ENCODE measurements around the gene RYR2. TPM values are rescaled to one million over a fixed set of nuclear protein-coding genes. Genes with fewer than 3 reads are reported as not detected.

Gene RYR2
- total and polyA plus RNA-seq, 2 experiments from 2014 or later, result 0.50 to 0.95 TPM

DNA sequence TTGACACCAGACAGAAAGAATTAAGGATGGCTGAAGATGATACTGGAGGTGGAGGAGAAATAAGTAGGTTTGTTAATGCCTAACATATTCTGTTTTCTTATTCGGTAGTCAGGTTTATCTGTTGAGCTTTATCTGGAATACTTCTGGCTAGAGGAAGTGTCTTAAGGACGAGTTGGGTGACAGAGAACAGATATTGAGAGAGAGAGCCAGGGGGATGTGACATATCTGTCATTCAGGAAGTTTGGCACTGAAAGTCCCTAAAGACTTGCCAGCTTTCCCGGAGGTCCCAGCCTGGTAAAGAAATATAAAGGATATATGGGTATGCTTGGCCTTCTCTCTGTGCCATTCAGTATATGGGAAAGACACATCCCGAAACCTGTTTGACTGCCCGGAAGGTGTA lies 568.2 kb downstream of the RYR2 start:
- H3K36me3 ChIP-seq (replicated peaks; ENCODE audit: insufficient read depth, low read depth), result no peaks in the 10 kb centered on the region
- H3K4me3 ChIP-seq, result no peak overlapping the region
- H3K27ac ChIP-seq, result no peak overlapping the region
- no peaks in the 10 kb centered on the region for H3K4me1 ChIP-seq (ENCODE audit: insufficient read depth)
- no peaks in the 10 kb centered on the region for H3K79me2 ChIP-seq
- H3K27me3 ChIP-seq, result no peaks in the 10 kb centered on the region
- H3K9me3 ChIP-seq (ENCODE audit: low read depth), result no peaks in the 10 kb centered on the region
- 80% methylated on average over 5 of the region's 5 CpGs for WGBS (ENCODE audit: low lambda C conversion rate, missing lambda C conversion rate)
- H3K4me2 ChIP-seq, result no peak overlapping the region
- no peaks in the 10 kb centered on the region for H3K9me2 ChIP-seq (replicated peaks; ENCODE audit: insufficient read depth)
- DNase-seq (ENCODE audit: low spot score), result no peak
- TF ChIP-seq EZH2phosphoT487 (IDR thresholded peaks at IDR 0.05; ENCODE audit: low read depth, severe bottlenecking, unreplicated experiment) (no peak), EZH2 (IDR thresholded peaks at IDR 0.05; ENCODE audit: borderline replicate concordance) (no peak)
- TF ChIP-seq, protein P1, sequence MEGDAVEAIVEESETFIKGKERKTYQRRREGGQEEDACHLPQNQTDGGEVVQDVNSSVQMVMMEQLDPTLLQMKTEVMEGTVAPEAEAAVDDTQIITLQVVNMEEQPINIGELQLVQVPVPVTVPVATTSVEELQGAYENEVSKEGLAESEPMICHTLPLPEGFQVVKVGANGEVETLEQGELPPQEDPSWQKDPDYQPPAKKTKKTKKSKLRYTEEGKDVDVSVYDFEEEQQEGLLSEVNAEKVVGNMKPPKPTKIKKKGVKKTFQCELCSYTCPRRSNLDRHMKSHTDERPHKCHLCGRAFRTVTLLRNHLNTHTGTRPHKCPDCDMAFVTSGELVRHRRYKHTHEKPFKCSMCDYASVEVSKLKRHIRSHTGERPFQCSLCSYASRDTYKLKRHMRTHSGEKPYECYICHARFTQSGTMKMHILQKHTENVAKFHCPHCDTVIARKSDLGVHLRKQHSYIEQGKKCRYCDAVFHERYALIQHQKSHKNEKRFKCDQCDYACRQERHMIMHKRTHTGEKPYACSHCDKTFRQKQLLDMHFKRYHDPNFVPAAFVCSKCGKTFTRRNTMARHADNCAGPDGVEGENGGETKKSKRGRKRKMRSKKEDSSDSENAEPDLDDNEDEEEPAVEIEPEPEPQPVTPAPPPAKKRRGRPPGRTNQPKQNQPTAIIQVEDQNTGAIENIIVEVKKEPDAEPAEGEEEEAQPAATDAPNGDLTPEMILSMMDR (IDR thresholded peaks at IDR 0.05; ENCODE audit: poor library complexity), result no peak
- no peak overlapping the region for H2AFZ ChIP-seq
- no peaks in the 10 kb centered on the region for H4K20me1 ChIP-seq (ENCODE audit: insufficient read depth, poor library complexity, severe bottlenecking)

DNA sequence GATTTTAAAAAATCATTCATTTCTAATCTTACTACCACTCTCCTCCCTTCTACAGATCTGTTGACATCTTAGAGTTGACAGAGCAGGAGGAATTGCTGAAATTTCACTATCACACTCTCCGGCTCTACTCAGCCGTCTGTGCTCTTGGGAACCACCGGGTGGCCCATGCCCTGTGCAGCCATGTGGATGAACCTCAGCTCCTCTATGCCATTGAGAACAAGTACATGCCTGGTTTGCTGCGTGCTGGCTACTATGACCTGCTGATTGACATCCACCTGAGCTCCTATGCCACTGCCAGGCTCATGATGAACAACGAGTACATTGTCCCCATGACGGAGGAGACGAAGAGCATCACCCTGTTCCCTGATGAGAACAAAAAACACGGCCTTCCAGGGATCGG lies 572.0 kb downstream of the RYR2 start:
- TF ChIP-seq EZH2phosphoT487 (IDR thresholded peaks at IDR 0.05; ENCODE audit: low read depth, severe bottlenecking, unreplicated experiment), result no peak
- TF ChIP-seq EZH2 (IDR thresholded peaks at IDR 0.05; ENCODE audit: borderline replicate concordance), result no peak
- TF ChIP-seq, protein P1 (IDR thresholded peaks at IDR 0.05; ENCODE audit: poor library complexity), result no peak

DNA sequence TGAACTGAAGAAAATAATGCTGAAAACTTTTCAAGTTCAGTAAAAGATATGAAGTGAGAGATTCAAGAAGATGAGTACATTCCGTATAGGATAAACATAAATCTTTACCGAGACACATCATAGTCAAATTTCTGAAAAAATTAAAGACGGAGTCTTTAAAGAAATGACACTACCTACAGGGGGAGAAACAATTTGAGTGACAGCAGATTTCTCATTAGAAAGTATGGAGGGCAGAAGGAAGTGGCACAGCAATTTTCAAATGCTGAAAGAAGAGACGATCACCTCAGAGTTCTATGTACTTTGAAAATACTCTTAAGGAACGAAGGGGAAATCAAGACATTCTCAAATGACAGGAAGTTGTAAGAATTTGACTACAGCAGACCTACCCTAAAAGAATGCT lies 577.6 kb downstream of the RYR2 start:
- Histone ChIP-seq H2AFZ (no peak overlapping the region), H4K20me1 (ENCODE audit: insufficient read depth, poor library complexity, severe bottlenecking) (no peaks in the 10 kb centered on the region), H3K27me3 (no peaks in the 10 kb centered on the region), H3K4me1 (ENCODE audit: insufficient read depth) (no peaks in the 10 kb centered on the region), H3K4me2 (no peak overlapping the region), H3K27ac (no peak overlapping the region), H3K79me2 (no peaks in the 10 kb centered on the region), H3K9me3 (ENCODE audit: low read depth) (no peaks in the 10 kb centered on the region), H3K4me3 (no peak overlapping the region), H3K9me2 (replicated peaks; ENCODE audit: insufficient read depth) (no peaks in the 10 kb centered on the region), H3K36me3 (replicated peaks; ENCODE audit: insufficient read depth, low read depth) (no peaks in the 10 kb centered on the region)
- 91% methylated on average over 5 of the region's 5 CpGs for WGBS (ENCODE audit: low lambda C conversion rate, missing lambda C conversion rate)
- TF ChIP-seq, protein P1 (IDR thresholded peaks at IDR 0.05; ENCODE audit: poor library complexity), result no peak
- TF ChIP-seq EZH2phosphoT487 (IDR thresholded peaks at IDR 0.05; ENCODE audit: low read depth, severe bottlenecking, unreplicated experiment) (no peak), EZH2 (IDR thresholded peaks at IDR 0.05; ENCODE audit: borderline replicate concordance) (no peak)
- DNase-seq (ENCODE audit: low spot score), result no peak

More for the DNA sequence above, 572.0 kb downstream of the RYR2 start:
- Histone ChIP-seq H3K79me2 (no peaks in the 10 kb centered on the region), H2AFZ (no peak overlapping the region), H3K27me3 (no peaks in the 10 kb centered on the region), H3K9me2 (replicated peaks; ENCODE audit: insufficient read depth) (no peaks in the 10 kb centered on the region), H3K4me3 (no peak overlapping the region), H3K9me3 (ENCODE audit: low read depth) (no peaks in the 10 kb centered on the region), H3K4me1 (ENCODE audit: insufficient read depth) (no peaks in the 10 kb centered on the region), H4K20me1 (ENCODE audit: insufficient read depth, poor library complexity, severe bottlenecking) (no peaks in the 10 kb centered on the region), H3K4me2 (no peak overlapping the region), H3K27ac (no peak overlapping the region), H3K36me3 (replicated peaks; ENCODE audit: insufficient read depth, low read depth) (no peaks in the 10 kb centered on the region)
- WGBS (ENCODE audit: low lambda C conversion rate, missing lambda C conversion rate), result 93% methylated on average over 9 of the region's 9 CpGs
- no peak for DNase-seq (ENCODE audit: low spot score)

DNA sequence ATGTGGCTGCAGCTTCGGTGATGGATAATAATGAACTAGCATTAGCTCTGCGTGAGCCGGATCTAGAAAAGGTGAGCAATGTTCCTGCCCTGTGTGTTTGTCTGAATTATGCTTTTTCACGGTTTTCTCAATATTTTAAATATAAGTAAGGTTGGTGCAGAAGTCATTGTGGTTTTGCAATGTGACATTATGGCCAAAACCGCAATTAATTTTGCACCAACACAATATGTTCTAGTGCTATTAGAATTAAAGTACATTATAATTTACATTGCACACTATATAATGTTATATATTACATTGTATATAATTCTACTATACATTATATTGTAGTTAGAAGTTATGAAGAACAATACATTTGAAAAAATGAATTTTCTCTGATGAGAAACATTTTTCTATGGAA lies 592.9 kb downstream of the RYR2 start:
- no peaks in the 10 kb centered on the region for H3K4me1 ChIP-seq (ENCODE audit: insufficient read depth)
- no peaks in the 10 kb centered on the region for H3K9me3 ChIP-seq (ENCODE audit: low read depth)
- no peaks in the 10 kb centered on the region for H3K9me2 ChIP-seq (replicated peaks; ENCODE audit: insufficient read depth)
- TF ChIP-seq, protein P1 (IDR thresholded peaks at IDR 0.05; ENCODE audit: poor library complexity), result no peak
- TF ChIP-seq EZH2phosphoT487 (IDR thresholded peaks at IDR 0.05; ENCODE audit: low read depth, severe bottlenecking, unreplicated experiment) (no peak), EZH2 (IDR thresholded peaks at IDR 0.05; ENCODE audit: borderline replicate concordance) (no peak)
- H3K79me2 ChIP-seq, result no peaks in the 10 kb centered on the region
- H3K27ac ChIP-seq, result no peak overlapping the region
- H3K36me3 ChIP-seq (replicated peaks; ENCODE audit: insufficient read depth, low read depth), result no peaks in the 10 kb centered on the region
- no peaks in the 10 kb centered on the region for H3K27me3 ChIP-seq
- no peak overlapping the region for H3K4me2 ChIP-seq
- no peak overlapping the region for H3K4me3 ChIP-seq
- H2AFZ ChIP-seq, result no peak overlapping the region
- DNase-seq (ENCODE audit: low spot score), result no peak
- WGBS (ENCODE audit: low lambda C conversion rate, missing lambda C conversion rate), result 92% methylated on average over 5 of the region's 5 CpGs
- H4K20me1 ChIP-seq (ENCODE audit: insufficient read depth, poor library complexity, severe bottlenecking), result no peaks in the 10 kb centered on the region

Measured in hepatocyte (in vitro differentiated cells).